Loucy (cell line): ENCODE results near the gene TVP23A.

Experiments
- EZH2phosphoT487 ChIP-seq: fragments of 200-600 bp; IDR thresholded peaks from 2 replicates; pipeline ENCODE4 v1.6.1; 2018; ENCODE audit warnings: antibody characterized with exemption, mild to moderate bottlenecking, moderate library complexity, borderline replicate concordance
- TF ChIP-seq, protein P1 (sequence below): fragments of 200-600 bp; sonication (generic); conservative IDR thresholded peaks from 2 replicates; pipeline ENCODE4 v1.5.1; 2014; ENCODE audit warnings: mild to moderate bottlenecking, antibody characterized with exemption, low read length

DNA sequence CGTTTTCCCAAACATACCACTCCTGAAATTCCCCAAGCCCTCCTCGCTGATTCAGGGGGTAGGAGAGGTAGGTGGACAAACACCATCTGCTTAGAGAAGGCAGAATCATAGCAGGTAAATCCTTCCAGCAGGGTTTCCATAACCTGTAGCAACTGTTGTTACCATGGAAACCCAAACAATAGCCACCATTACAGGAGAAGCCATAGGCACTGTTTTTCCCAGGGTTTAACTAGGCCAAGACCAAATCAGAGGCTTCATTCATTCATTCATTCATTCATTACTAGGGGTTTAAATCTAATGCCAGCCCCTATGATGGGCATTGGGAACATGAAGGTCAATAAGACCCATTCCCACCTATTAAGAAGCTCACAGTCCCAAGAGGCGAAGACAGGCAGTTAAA, 32.9 kb upstream of the TVP23A start:
- TF ChIP-seq, protein P1, sequence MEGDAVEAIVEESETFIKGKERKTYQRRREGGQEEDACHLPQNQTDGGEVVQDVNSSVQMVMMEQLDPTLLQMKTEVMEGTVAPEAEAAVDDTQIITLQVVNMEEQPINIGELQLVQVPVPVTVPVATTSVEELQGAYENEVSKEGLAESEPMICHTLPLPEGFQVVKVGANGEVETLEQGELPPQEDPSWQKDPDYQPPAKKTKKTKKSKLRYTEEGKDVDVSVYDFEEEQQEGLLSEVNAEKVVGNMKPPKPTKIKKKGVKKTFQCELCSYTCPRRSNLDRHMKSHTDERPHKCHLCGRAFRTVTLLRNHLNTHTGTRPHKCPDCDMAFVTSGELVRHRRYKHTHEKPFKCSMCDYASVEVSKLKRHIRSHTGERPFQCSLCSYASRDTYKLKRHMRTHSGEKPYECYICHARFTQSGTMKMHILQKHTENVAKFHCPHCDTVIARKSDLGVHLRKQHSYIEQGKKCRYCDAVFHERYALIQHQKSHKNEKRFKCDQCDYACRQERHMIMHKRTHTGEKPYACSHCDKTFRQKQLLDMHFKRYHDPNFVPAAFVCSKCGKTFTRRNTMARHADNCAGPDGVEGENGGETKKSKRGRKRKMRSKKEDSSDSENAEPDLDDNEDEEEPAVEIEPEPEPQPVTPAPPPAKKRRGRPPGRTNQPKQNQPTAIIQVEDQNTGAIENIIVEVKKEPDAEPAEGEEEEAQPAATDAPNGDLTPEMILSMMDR: no peak
- no peak for TF ChIP-seq EZH2phosphoT487
